Measurements from ENCODE around the gene MYF6. TPM values are rescaled to one million over a fixed set of nuclear protein-coding genes. Genes with fewer than 3 reads are reported as not detected.

The MYF6 gene
- polyA plus RNA-seq, 3 donors, result not detected

DNA sequence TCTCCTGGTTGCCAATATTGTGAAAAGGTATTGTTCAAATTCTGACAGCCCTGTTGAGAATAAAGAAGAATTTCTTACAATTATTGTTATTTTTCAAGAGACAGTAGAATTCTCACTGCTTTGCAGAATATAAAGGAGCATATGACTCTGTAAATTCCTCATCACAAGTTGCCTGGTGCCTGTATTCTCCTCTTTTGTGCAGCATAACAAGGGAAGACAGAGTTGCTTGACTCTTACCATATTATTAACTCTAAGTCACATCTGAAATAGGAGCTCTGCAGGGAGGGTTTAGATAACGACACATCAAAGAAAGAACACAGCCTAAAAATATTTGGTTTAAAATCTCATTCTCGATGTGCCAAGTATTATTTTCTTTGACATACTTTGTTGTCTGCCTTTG, 40.4 kb downstream of the MYF6 start:
- Histone ChIP-seq H3K79me2 (ENCODE audit: insufficient read depth, low read length) (no peaks in the 10 kb centered on the region), H3K4me2 (replicated peaks; ENCODE audit: extremely low read depth, low read length, poor library complexity, severe bottlenecking) (no peak overlapping the region), H3K4me3 (replicated peaks in 1 of 3; ENCODE audit: low read depth in 2 of 3, low read length in 3 of 3) (no peak overlapping the region), H2AFZ (ENCODE audit: insufficient read depth, low read depth, low read length, poor library complexity, severe bottlenecking) (no peak overlapping the region), H3K27me3 (ENCODE audit: control insufficient read depth in 2 of 2, insufficient read depth in 2 of 2, low read length in 2 of 2) (no peaks in the 10 kb centered on the region), H3K9me3 (replicated peaks in 1 of 2; ENCODE audit: control insufficient read depth in 1 of 2, insufficient read depth in 1 of 2, low read length in 2 of 2) (no peaks in the 10 kb centered on the region), H3K36me3 (replicated peaks in 1 of 2; ENCODE audit: control insufficient read depth in 1 of 2, insufficient read depth in 2 of 2, low read length in 2 of 2) (no peaks in the 10 kb centered on the region), H3K27ac (ENCODE audit: low read depth in 1 of 2, low read length in 2 of 2) (no peak overlapping the region), H4K20me1 (ENCODE audit: insufficient read depth, low read length) (no peaks in the 10 kb centered on the region), H3K4me1 (ENCODE audit: control insufficient read depth in 1 of 2, insufficient read depth in 2 of 2, low read length in 2 of 2) (no peaks in the 10 kb centered on the region), H3K9ac (ENCODE audit: insufficient read depth, low read length, poor library complexity, severe bottlenecking) (no peak overlapping the region)
- H3K27me3 Mint-ChIP-seq (ENCODE audit: low read depth in 3 of 3), result peaks cover 0 to 15% (median 2%) of the 10 kb centered on the region in 3 donors
- H3K27ac Mint-ChIP-seq, result no peak overlapping the region
- H3K9me3 Mint-ChIP-seq, result peaks cover 0 to 4% (median 0%) of the 10 kb centered on the region in 7 donors
- TF ChIP-seq, protein P1, sequence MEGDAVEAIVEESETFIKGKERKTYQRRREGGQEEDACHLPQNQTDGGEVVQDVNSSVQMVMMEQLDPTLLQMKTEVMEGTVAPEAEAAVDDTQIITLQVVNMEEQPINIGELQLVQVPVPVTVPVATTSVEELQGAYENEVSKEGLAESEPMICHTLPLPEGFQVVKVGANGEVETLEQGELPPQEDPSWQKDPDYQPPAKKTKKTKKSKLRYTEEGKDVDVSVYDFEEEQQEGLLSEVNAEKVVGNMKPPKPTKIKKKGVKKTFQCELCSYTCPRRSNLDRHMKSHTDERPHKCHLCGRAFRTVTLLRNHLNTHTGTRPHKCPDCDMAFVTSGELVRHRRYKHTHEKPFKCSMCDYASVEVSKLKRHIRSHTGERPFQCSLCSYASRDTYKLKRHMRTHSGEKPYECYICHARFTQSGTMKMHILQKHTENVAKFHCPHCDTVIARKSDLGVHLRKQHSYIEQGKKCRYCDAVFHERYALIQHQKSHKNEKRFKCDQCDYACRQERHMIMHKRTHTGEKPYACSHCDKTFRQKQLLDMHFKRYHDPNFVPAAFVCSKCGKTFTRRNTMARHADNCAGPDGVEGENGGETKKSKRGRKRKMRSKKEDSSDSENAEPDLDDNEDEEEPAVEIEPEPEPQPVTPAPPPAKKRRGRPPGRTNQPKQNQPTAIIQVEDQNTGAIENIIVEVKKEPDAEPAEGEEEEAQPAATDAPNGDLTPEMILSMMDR (IDR thresholded peaks at IDR 0.05), result no peak
- WGBS (ENCODE audit: insufficient coverage), result no CpG with 5 or more reads among the region's 2 CpGs
- H3K4me3 Mint-ChIP-seq, result no peak overlapping the region
- H3K4me1 Mint-ChIP-seq, result no peaks in the 10 kb centered on the region
- intact Hi-C loops (cut with micrococcal nuclease), result no loop called here
- no peaks in the 10 kb centered on the region for H3K36me3 Mint-ChIP-seq
- DNase-seq, result no peak

DNA sequence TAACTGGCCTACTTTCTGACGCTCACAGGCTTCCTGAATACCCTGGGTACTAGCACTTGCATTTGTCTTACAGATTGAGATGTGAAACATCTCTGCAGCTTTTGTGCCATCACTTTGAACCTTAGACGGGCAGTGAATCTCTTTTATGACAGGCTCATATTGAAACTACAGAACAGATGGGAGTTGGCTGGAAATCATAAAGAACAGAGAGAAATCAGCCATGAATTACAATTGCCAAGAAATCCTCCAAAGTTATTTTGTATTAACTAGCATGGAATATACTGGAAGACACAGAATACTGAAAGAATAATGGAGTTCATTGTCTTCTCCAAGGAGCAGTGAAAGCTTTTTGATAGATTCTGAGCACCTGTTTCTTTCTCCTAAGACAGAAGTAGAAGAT, 42.0 kb downstream of the MYF6 start:
- Mint-ChIP-seq H3K36me3 (no peaks in the 10 kb centered on the region), H3K27ac (no peak overlapping the region)
- TF ChIP-seq, protein P1 (IDR thresholded peaks at IDR 0.05), result no peak

More for the DNA sequence above, 42.0 kb downstream of the MYF6 start:
- no peak overlapping the region for H3K9ac ChIP-seq (ENCODE audit: insufficient read depth, low read length, poor library complexity, severe bottlenecking)
- no peaks in the 10 kb centered on the region for H3K79me2 ChIP-seq (ENCODE audit: insufficient read depth, low read length)
- H3K27me3 ChIP-seq (ENCODE audit: control insufficient read depth in 2 of 2, insufficient read depth in 2 of 2, low read length in 2 of 2), result no peaks in the 10 kb centered on the region
- intact Hi-C loops (cut with micrococcal nuclease), result no loop called here
- H3K4me3 Mint-ChIP-seq, result no peak overlapping the region
- no peak overlapping the region for H3K27ac ChIP-seq (ENCODE audit: low read depth in 1 of 2, low read length in 2 of 2)
- no peaks in the 10 kb centered on the region for H3K4me1 Mint-ChIP-seq
- H3K36me3 ChIP-seq (replicated peaks in 1 of 2; ENCODE audit: control insufficient read depth in 1 of 2, insufficient read depth in 2 of 2, low read length in 2 of 2), result no peaks in the 10 kb centered on the region
- H4K20me1 ChIP-seq (ENCODE audit: insufficient read depth, low read length), result no peaks in the 10 kb centered on the region
- no peak overlapping the region for H2AFZ ChIP-seq (ENCODE audit: insufficient read depth, low read depth, low read length, poor library complexity, severe bottlenecking)
- H3K27me3 Mint-ChIP-seq (ENCODE audit: low read depth in 3 of 3), result peaks cover 0 to 7% (median 2%) of the 10 kb centered on the region in 3 donors
- H3K4me3 ChIP-seq (replicated peaks in 1 of 3; ENCODE audit: low read depth in 2 of 3, low read length in 3 of 3), result no peak overlapping the region
- H3K9me3 Mint-ChIP-seq, result peaks cover 0 to 4% (median 0%) of the 10 kb centered on the region in 7 donors
- no peaks in the 10 kb centered on the region for H3K9me3 ChIP-seq (replicated peaks in 1 of 2; ENCODE audit: control insufficient read depth in 1 of 2, insufficient read depth in 1 of 2, low read length in 2 of 2)
- no peaks in the 10 kb centered on the region for H3K4me1 ChIP-seq (ENCODE audit: control insufficient read depth in 1 of 2, insufficient read depth in 2 of 2, low read length in 2 of 2)
- H3K4me2 ChIP-seq (replicated peaks; ENCODE audit: extremely low read depth, low read length, poor library complexity, severe bottlenecking), result no peak overlapping the region
- DNase-seq, result no peak
- WGBS (ENCODE audit: insufficient coverage), result no CpG with 5 or more reads among the region's 2 CpGs

Data from CD14-positive monocyte (primary cell).